ENCODE measurements around the gene STX8.

DNA sequence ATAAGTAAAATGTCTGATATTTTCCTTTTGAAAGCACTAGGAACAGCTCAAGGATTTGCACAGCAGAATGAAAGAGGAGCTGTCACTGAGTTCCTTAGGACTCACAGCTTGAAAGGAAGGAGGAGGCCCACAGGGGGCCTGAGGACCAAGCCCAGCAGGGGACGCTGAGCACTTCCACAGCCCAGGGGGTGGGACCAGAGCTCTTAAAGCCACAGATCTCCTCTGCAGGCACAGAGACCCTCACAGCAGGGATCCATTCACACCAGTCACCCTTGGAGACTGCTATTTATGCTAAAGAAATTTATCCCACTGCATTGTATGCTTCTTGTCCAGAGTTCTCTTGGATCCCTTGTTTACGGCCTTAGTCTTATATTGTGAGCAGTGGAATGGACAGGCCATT lies 253.3 kb downstream of the STX8 start:
- TF ChIP-seq, protein P1, sequence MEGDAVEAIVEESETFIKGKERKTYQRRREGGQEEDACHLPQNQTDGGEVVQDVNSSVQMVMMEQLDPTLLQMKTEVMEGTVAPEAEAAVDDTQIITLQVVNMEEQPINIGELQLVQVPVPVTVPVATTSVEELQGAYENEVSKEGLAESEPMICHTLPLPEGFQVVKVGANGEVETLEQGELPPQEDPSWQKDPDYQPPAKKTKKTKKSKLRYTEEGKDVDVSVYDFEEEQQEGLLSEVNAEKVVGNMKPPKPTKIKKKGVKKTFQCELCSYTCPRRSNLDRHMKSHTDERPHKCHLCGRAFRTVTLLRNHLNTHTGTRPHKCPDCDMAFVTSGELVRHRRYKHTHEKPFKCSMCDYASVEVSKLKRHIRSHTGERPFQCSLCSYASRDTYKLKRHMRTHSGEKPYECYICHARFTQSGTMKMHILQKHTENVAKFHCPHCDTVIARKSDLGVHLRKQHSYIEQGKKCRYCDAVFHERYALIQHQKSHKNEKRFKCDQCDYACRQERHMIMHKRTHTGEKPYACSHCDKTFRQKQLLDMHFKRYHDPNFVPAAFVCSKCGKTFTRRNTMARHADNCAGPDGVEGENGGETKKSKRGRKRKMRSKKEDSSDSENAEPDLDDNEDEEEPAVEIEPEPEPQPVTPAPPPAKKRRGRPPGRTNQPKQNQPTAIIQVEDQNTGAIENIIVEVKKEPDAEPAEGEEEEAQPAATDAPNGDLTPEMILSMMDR (IDR thresholded peaks at IDR 0.05): no peak
- TF ChIP-seq, protein P2, sequence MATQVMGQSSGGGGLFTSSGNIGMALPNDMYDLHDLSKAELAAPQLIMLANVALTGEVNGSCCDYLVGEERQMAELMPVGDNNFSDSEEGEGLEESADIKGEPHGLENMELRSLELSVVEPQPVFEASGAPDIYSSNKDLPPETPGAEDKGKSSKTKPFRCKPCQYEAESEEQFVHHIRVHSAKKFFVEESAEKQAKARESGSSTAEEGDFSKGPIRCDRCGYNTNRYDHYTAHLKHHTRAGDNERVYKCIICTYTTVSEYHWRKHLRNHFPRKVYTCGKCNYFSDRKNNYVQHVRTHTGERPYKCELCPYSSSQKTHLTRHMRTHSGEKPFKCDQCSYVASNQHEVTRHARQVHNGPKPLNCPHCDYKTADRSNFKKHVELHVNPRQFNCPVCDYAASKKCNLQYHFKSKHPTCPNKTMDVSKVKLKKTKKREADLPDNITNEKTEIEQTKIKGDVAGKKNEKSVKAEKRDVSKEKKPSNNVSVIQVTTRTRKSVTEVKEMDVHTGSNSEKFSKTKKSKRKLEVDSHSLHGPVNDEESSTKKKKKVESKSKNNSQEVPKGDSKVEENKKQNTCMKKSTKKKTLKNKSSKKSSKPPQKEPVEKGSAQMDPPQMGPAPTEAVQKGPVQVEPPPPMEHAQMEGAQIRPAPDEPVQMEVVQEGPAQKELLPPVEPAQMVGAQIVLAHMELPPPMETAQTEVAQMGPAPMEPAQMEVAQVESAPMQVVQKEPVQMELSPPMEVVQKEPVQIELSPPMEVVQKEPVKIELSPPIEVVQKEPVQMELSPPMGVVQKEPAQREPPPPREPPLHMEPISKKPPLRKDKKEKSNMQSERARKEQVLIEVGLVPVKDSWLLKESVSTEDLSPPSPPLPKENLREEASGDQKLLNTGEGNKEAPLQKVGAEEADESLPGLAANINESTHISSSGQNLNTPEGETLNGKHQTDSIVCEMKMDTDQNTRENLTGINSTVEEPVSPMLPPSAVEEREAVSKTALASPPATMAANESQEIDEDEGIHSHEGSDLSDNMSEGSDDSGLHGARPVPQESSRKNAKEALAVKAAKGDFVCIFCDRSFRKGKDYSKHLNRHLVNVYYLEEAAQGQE (IDR thresholded peaks at IDR 0.05; ENCODE audit: insufficient read depth in 1 of 2, low read depth in 2 of 2, low read length in 1 of 2): no peak
- TF ChIP-seq POLR2AphosphoS5 (IDR thresholded peaks at IDR 0.05; ENCODE audit: low read depth, low read length) (no peak), SIN3A (IDR thresholded peaks at IDR 0.05; ENCODE audit: borderline replicate concordance, insufficient read depth, low read depth, low read length) (no peak), TCF7L2 (IDR thresholded peaks at IDR 0.05; ENCODE audit: low read depth, low read length) (no peak)
